ENCODE results near the gene NUDT4. TPM values are rescaled to one million over a fixed set of nuclear protein-coding genes. Genes with fewer than 3 reads are reported as not detected.

NUDT4 gene
- total and polyA plus RNA-seq, 4 donors = 112 to 179 (median 124) TPM

GRCh38 chr12:93363841-93364297 lies 13.9 kb upstream of the NUDT4 start:
- no peaks in the 10 kb centered on the region for H3K9me3 ChIP-seq (ENCODE audit: control insufficient read depth, insufficient read depth, low read length)
- no peak overlapping the region for H3K27ac ChIP-seq (ENCODE audit: low read depth, low read length)
- no peaks in the 10 kb centered on the region for H3K4me1 ChIP-seq (ENCODE audit: control insufficient read depth, insufficient read depth, low read length)
- no peak for DNase-seq (ENCODE audit: low read depth in 4 of 6, low spot score in 6 of 6)
- H3K36me3 ChIP-seq (ENCODE audit: control insufficient read depth, insufficient read depth, low read length) = no peaks in the 10 kb centered on the region
- no peaks in the 10 kb centered on the region for H3K27me3 ChIP-seq (ENCODE audit: control insufficient read depth, insufficient read depth, low read length)
- no peak overlapping the region for H3K4me3 ChIP-seq (ENCODE audit: low read depth, low read length)
- WGBS (ENCODE audit: insufficient coverage) = no CpG with 5 or more reads among the region's 3 CpGs

GRCh38 chr12:93365616-93366405 lies 11.9 kb upstream of the NUDT4 start:
- Histone ChIP-seq H3K27me3 (ENCODE audit: control insufficient read depth, insufficient read depth, low read length) (no peaks in the 10 kb centered on the region), H3K4me3 (ENCODE audit: low read depth, low read length) (no peak overlapping the region), H3K36me3 (ENCODE audit: control insufficient read depth, insufficient read depth, low read length) (no peaks in the 10 kb centered on the region), H3K27ac (ENCODE audit: low read depth, low read length) (no peak overlapping the region), H3K9me3 (ENCODE audit: control insufficient read depth, insufficient read depth, low read length) (no peaks in the 10 kb centered on the region), H3K4me1 (ENCODE audit: control insufficient read depth, insufficient read depth, low read length) (no peaks in the 10 kb centered on the region)
- WGBS (ENCODE audit: insufficient coverage) = no CpG with 5 or more reads among the region's 7 CpGs
- peak in 1 of 6 donors; percentile 42 for DNase-seq (ENCODE audit: low read depth in 4 of 6, low spot score in 6 of 6)

- Histone ChIP-seq H3K4me1 (ENCODE audit: control insufficient read depth, insufficient read depth, low read length) (no peaks in the 10 kb centered on the region), H3K36me3 (ENCODE audit: control insufficient read depth, insufficient read depth, low read length) (no peaks in the 10 kb centered on the region), H3K9me3 (ENCODE audit: control insufficient read depth, insufficient read depth, low read length) (no peaks in the 10 kb centered on the region), H3K27ac (ENCODE audit: low read depth, low read length) (no peak overlapping the region), H3K27me3 (ENCODE audit: control insufficient read depth, insufficient read depth, low read length) (no peaks in the 10 kb centered on the region), H3K4me3 (ENCODE audit: low read depth, low read length) (no peak overlapping the region)
- 86% methylated on average over 1 of the region's 4 CpGs for WGBS (ENCODE audit: insufficient coverage)
- no peak for DNase-seq (ENCODE audit: low read depth in 4 of 6, low spot score in 6 of 6)
These were observed 11.3 kb upstream of the NUDT4 start for GRCh38 chr12:93366422-93366821.

GRCh38 chr12:93368766-93369165 lies 9.0 kb upstream of the NUDT4 start:
- Histone ChIP-seq H3K4me1 (ENCODE audit: control insufficient read depth, insufficient read depth, low read length) (no peaks in the 10 kb centered on the region), H3K9me3 (ENCODE audit: control insufficient read depth, insufficient read depth, low read length) (no peaks in the 10 kb centered on the region), H3K27me3 (ENCODE audit: control insufficient read depth, insufficient read depth, low read length) (no peaks in the 10 kb centered on the region), H3K4me3 (ENCODE audit: low read depth, low read length) (no peak overlapping the region), H3K36me3 (ENCODE audit: control insufficient read depth, insufficient read depth, low read length) (no peaks in the 10 kb centered on the region), H3K27ac (ENCODE audit: low read depth, low read length) (no peak overlapping the region)
- DNase-seq (ENCODE audit: low read depth in 4 of 6, low spot score in 6 of 6) = no peak
- WGBS (ENCODE audit: insufficient coverage) = 100% methylated on average over 3 of the region's 3 CpGs

GRCh38 chr12:93369505-93369904 lies 8.2 kb upstream of the NUDT4 start:
- no peak overlapping the region for H3K27ac ChIP-seq (ENCODE audit: low read depth, low read length)
- H3K9me3 ChIP-seq (ENCODE audit: control insufficient read depth, insufficient read depth, low read length) = no peaks in the 10 kb centered on the region
- no peak for DNase-seq (ENCODE audit: low read depth in 4 of 6, low spot score in 6 of 6)
- no peaks in the 10 kb centered on the region for H3K27me3 ChIP-seq (ENCODE audit: control insufficient read depth, insufficient read depth, low read length)
- H3K4me3 ChIP-seq (ENCODE audit: low read depth, low read length) = no peak overlapping the region
- no peaks in the 10 kb centered on the region for H3K4me1 ChIP-seq (ENCODE audit: control insufficient read depth, insufficient read depth, low read length)
- no peaks in the 10 kb centered on the region for H3K36me3 ChIP-seq (ENCODE audit: control insufficient read depth, insufficient read depth, low read length)

GRCh38 chr12:93370947-93371346 lies 6.8 kb upstream of the NUDT4 start:
- WGBS (ENCODE audit: insufficient coverage) = 100% methylated on average over 1 of the region's 6 CpGs
- no peaks in the 10 kb centered on the region for H3K27me3 ChIP-seq (ENCODE audit: control insufficient read depth, insufficient read depth, low read length)
- H3K4me1 ChIP-seq (ENCODE audit: control insufficient read depth, insufficient read depth, low read length) = peaks cover 3% of the 10 kb centered on the region
- H3K9me3 ChIP-seq (ENCODE audit: control insufficient read depth, insufficient read depth, low read length) = no peaks in the 10 kb centered on the region
- H3K4me3 ChIP-seq (ENCODE audit: low read depth, low read length) = no peak overlapping the region
- H3K36me3 ChIP-seq (ENCODE audit: control insufficient read depth, insufficient read depth, low read length) = no peaks in the 10 kb centered on the region
- H3K27ac ChIP-seq (ENCODE audit: low read depth, low read length) = no peak overlapping the region
- DNase-seq (ENCODE audit: low read depth in 4 of 6, low spot score in 6 of 6) = no peak

- Histone ChIP-seq H3K4me1 (ENCODE audit: control insufficient read depth, insufficient read depth, low read length) (peaks cover 17% of the 10 kb centered on the region), H3K36me3 (ENCODE audit: control insufficient read depth, insufficient read depth, low read length) (no peaks in the 10 kb centered on the region), H3K4me3 (ENCODE audit: low read depth, low read length) (no peak overlapping the region), H3K9me3 (ENCODE audit: control insufficient read depth, insufficient read depth, low read length) (no peaks in the 10 kb centered on the region), H3K27ac (ENCODE audit: low read depth, low read length) (peak overlapping the region; percentile 1), H3K27me3 (ENCODE audit: control insufficient read depth, insufficient read depth, low read length) (no peaks in the 10 kb centered on the region)
- DNase-seq (ENCODE audit: low read depth in 4 of 6, low spot score in 6 of 6) = no peak
- 78% methylated on average over 1 of the region's 2 CpGs for WGBS (ENCODE audit: insufficient coverage)
These were observed 3.6 kb upstream of the NUDT4 start for GRCh38 chr12:93373961-93374656.

GRCh38 chr12:93375906-93376305 lies 1.8 kb upstream of the NUDT4 start:
- no peak for DNase-seq (ENCODE audit: low read depth in 4 of 6, low spot score in 6 of 6)
- Histone ChIP-seq H3K9me3 (ENCODE audit: control insufficient read depth, insufficient read depth, low read length) (no peaks in the 10 kb centered on the region), H3K27ac (ENCODE audit: low read depth, low read length) (peak overlapping the region; percentile 87), H3K4me1 (ENCODE audit: control insufficient read depth, insufficient read depth, low read length) (peaks cover 17% of the 10 kb centered on the region), H3K27me3 (ENCODE audit: control insufficient read depth, insufficient read depth, low read length) (no peaks in the 10 kb centered on the region), H3K4me3 (ENCODE audit: low read depth, low read length) (peak overlapping the region; percentile 75), H3K36me3 (ENCODE audit: control insufficient read depth, insufficient read depth, low read length) (no peaks in the 10 kb centered on the region)
- WGBS (ENCODE audit: insufficient coverage) = 100% methylated on average over 2 of the region's 6 CpGs

GRCh38 chr12:93376436-93377251 lies 1.1 kb upstream of the NUDT4 start:
- WGBS (ENCODE audit: insufficient coverage) = 19% methylated on average over 2 of the region's 10 CpGs
- H3K36me3 ChIP-seq (ENCODE audit: control insufficient read depth, insufficient read depth, low read length) = no peaks in the 10 kb centered on the region
- peak in 2 of 6 donors; percentile 39 to 74 for DNase-seq (ENCODE audit: low read depth in 4 of 6, low spot score in 6 of 6)
- H3K27me3 ChIP-seq (ENCODE audit: control insufficient read depth, insufficient read depth, low read length) = no peaks in the 10 kb centered on the region
- H3K9me3 ChIP-seq (ENCODE audit: control insufficient read depth, insufficient read depth, low read length) = no peaks in the 10 kb centered on the region
- peaks cover 23% of the 10 kb centered on the region for H3K4me1 ChIP-seq (ENCODE audit: control insufficient read depth, insufficient read depth, low read length)
- peak overlapping the region; percentile 75 for H3K4me3 ChIP-seq (ENCODE audit: low read depth, low read length)
- peak overlapping the region; percentile 87 for H3K27ac ChIP-seq (ENCODE audit: low read depth, low read length)

All from spinal cord (tissue), 10 donors.